Body of pancreas (tissue), 4 donors: ENCODE data around the gene NPPA.
"Not testable (repeated sequence)": the region's sequence is repeated elsewhere in the genome, so short reads cannot be mapped to it uniquely, and the experiment has no call there.

Experiments
- CTCF ChIP-seq, 7 experiments: fragments of 450-650 bp in 4 of 7; fragments of 200-600 bp in 3 of 7; sonication (generic) in 3 of 7; IDR thresholded peaks; one replicate each; pipeline ENCODE4 v1.5.1; 2016 to 2019; ENCODE audit warnings: antibody characterized with exemption in 7 of 7
- POLR2A ChIP-seq, 3 donors: fragments of 450-650 bp; IDR thresholded peaks; one replicate each; pipeline ENCODE4 v1.6.1; 2016; ENCODE audit warnings: antibody characterized with exemption in 3 of 3, mild to moderate bottlenecking in 2 of 3

- TF ChIP-seq CTCF, POLR2A (IDR thresholded peaks at IDR 0.05): not testable (repeated sequence)
Observed at GRCh38 chr1:11803924-11804665, 43.5 kb downstream of the NPPA start.
